ENCODE results near the gene CAMTA1.

Gene CAMTA1

GRCh38 chr1:7501723-7502603, 716.7 kb downstream of the CAMTA1 start:
- Histone ChIP-seq H3K9ac (ENCODE audit: low read length in 5 of 5) (no peak overlapping the region), H3K27ac (ENCODE audit: low read depth, low read length) (no peak overlapping the region), H3K9me3 (ENCODE audit: control insufficient read depth in 5 of 5, low read length in 5 of 5) (no peaks in the 10 kb centered on the region), H3K4me3 (ENCODE audit: low read depth in 1 of 5, low read length in 5 of 5) (no peak overlapping the region), H3K27me3 (ENCODE audit: control insufficient read depth in 5 of 5, insufficient read depth in 4 of 5, low read length in 5 of 5) (peaks cover 0 to 14% (median 5%) of the 10 kb centered on the region in 5 donors), H3K4me1 (ENCODE audit: control insufficient read depth in 5 of 5, insufficient read depth in 5 of 5, low read length in 5 of 5) (peaks cover 0 to 6% (median 4%) of the 10 kb centered on the region in 5 donors), H3K36me3 (ENCODE audit: control insufficient read depth in 5 of 5, insufficient read depth in 5 of 5, low read length in 5 of 5) (no peaks in the 10 kb centered on the region)

- Histone ChIP-seq H3K36me3 (ENCODE audit: control insufficient read depth in 5 of 5, insufficient read depth in 5 of 5, low read length in 5 of 5) (no peaks in the 10 kb centered on the region), H3K4me1 (ENCODE audit: control insufficient read depth in 5 of 5, insufficient read depth in 5 of 5, low read length in 5 of 5) (peaks cover 0 to 6% (median 4%) of the 10 kb centered on the region in 5 donors), H3K4me3 (ENCODE audit: low read depth in 1 of 5, low read length in 5 of 5) (no peak overlapping the region), H3K9me3 (ENCODE audit: control insufficient read depth in 5 of 5, low read length in 5 of 5) (no peaks in the 10 kb centered on the region), H3K27ac (ENCODE audit: low read depth, low read length) (no peak overlapping the region), H3K27me3 (ENCODE audit: control insufficient read depth in 5 of 5, insufficient read depth in 4 of 5, low read length in 5 of 5) (peaks cover 0 to 14% (median 5%) of the 10 kb centered on the region in 5 donors), H3K9ac (ENCODE audit: low read length in 5 of 5) (no peak overlapping the region)
Measured at GRCh38 chr1:7503691-7504437, 718.6 kb downstream of the CAMTA1 start.

GRCh38 chr1:7504438-7504720, 719.1 kb downstream of the CAMTA1 start:
- Histone ChIP-seq H3K4me3 (ENCODE audit: low read depth in 1 of 5, low read length in 5 of 5) (no peak overlapping the region), H3K36me3 (ENCODE audit: control insufficient read depth in 5 of 5, insufficient read depth in 5 of 5, low read length in 5 of 5) (no peaks in the 10 kb centered on the region), H3K27ac (ENCODE audit: low read depth, low read length) (no peak overlapping the region), H3K9ac (ENCODE audit: low read length in 5 of 5) (no peak overlapping the region), H3K9me3 (ENCODE audit: control insufficient read depth in 5 of 5, low read length in 5 of 5) (no peaks in the 10 kb centered on the region), H3K4me1 (ENCODE audit: control insufficient read depth in 5 of 5, insufficient read depth in 5 of 5, low read length in 5 of 5) (peaks cover 0 to 6% (median 4%) of the 10 kb centered on the region in 5 donors), H3K27me3 (ENCODE audit: control insufficient read depth in 5 of 5, insufficient read depth in 4 of 5, low read length in 5 of 5) (peaks cover 0 to 14% (median 5%) of the 10 kb centered on the region in 5 donors)

- Histone ChIP-seq H3K27ac (ENCODE audit: low read depth, low read length) (no peak overlapping the region), H3K27me3 (ENCODE audit: control insufficient read depth in 5 of 5, insufficient read depth in 4 of 5, low read length in 5 of 5) (peaks cover 0 to 14% (median 3%) of the 10 kb centered on the region in 5 donors), H3K9me3 (ENCODE audit: control insufficient read depth in 5 of 5, low read length in 5 of 5) (no peaks in the 10 kb centered on the region), H3K4me3 (ENCODE audit: low read depth in 1 of 5, low read length in 5 of 5) (no peak overlapping the region), H3K36me3 (ENCODE audit: control insufficient read depth in 5 of 5, insufficient read depth in 5 of 5, low read length in 5 of 5) (no peaks in the 10 kb centered on the region), H3K4me1 (ENCODE audit: control insufficient read depth in 5 of 5, insufficient read depth in 5 of 5, low read length in 5 of 5) (peaks cover 0 to 6% (median 4%) of the 10 kb centered on the region in 5 donors), H3K9ac (ENCODE audit: low read length in 5 of 5) (no peak overlapping the region)
Measured at GRCh38 chr1:7505094-7505770, 720.0 kb downstream of the CAMTA1 start.

GRCh38 chr1:7505771-7506453, 720.7 kb downstream of the CAMTA1 start:
- Histone ChIP-seq H3K36me3 (ENCODE audit: control insufficient read depth in 5 of 5, insufficient read depth in 5 of 5, low read length in 5 of 5) (no peaks in the 10 kb centered on the region), H3K27me3 (ENCODE audit: control insufficient read depth in 5 of 5, insufficient read depth in 4 of 5, low read length in 5 of 5) (peaks cover 0 to 14% (median 3%) of the 10 kb centered on the region in 5 donors), H3K9me3 (ENCODE audit: control insufficient read depth in 5 of 5, low read length in 5 of 5) (no peaks in the 10 kb centered on the region), H3K4me1 (ENCODE audit: control insufficient read depth in 5 of 5, insufficient read depth in 5 of 5, low read length in 5 of 5) (peaks cover 0 to 4% (median 2%) of the 10 kb centered on the region in 5 donors), H3K9ac (ENCODE audit: low read length in 5 of 5) (no peak overlapping the region), H3K4me3 (ENCODE audit: low read depth in 1 of 5, low read length in 5 of 5) (no peak overlapping the region), H3K27ac (ENCODE audit: low read depth, low read length) (no peak overlapping the region)

GRCh38 chr1:7506454-7507284, 721.4 kb downstream of the CAMTA1 start:
- Histone ChIP-seq H3K4me3 (ENCODE audit: low read depth in 1 of 5, low read length in 5 of 5) (no peak overlapping the region), H3K9ac (ENCODE audit: low read length in 5 of 5) (no peak overlapping the region), H3K36me3 (ENCODE audit: control insufficient read depth in 5 of 5, insufficient read depth in 5 of 5, low read length in 5 of 5) (no peaks in the 10 kb centered on the region), H3K9me3 (ENCODE audit: control insufficient read depth in 5 of 5, low read length in 5 of 5) (no peaks in the 10 kb centered on the region), H3K27me3 (ENCODE audit: control insufficient read depth in 5 of 5, insufficient read depth in 4 of 5, low read length in 5 of 5) (peaks cover 0 to 14% (median 3%) of the 10 kb centered on the region in 5 donors), H3K27ac (ENCODE audit: low read depth, low read length) (no peak overlapping the region), H3K4me1 (ENCODE audit: control insufficient read depth in 5 of 5, insufficient read depth in 5 of 5, low read length in 5 of 5) (no peaks in the 10 kb centered on the region)

GRCh38 chr1:7507285-7508019, 722.2 kb downstream of the CAMTA1 start:
- peaks cover 0 to 9% (median 3%) of the 10 kb centered on the region in 5 donors for H3K27me3 ChIP-seq (ENCODE audit: control insufficient read depth in 5 of 5, insufficient read depth in 4 of 5, low read length in 5 of 5)
- H3K9ac ChIP-seq (ENCODE audit: low read length in 5 of 5) = no peak overlapping the region
- no peaks in the 10 kb centered on the region for H3K9me3 ChIP-seq (ENCODE audit: control insufficient read depth in 5 of 5, low read length in 5 of 5)

GRCh38 chr1:7508052-7508933, 723.0 kb downstream of the CAMTA1 start:
- Histone ChIP-seq H3K9me3 (ENCODE audit: control insufficient read depth in 5 of 5, low read length in 5 of 5) (no peaks in the 10 kb centered on the region), H3K4me1 (ENCODE audit: control insufficient read depth in 5 of 5, insufficient read depth in 5 of 5, low read length in 5 of 5) (no peaks in the 10 kb centered on the region), H3K27me3 (ENCODE audit: control insufficient read depth in 5 of 5, insufficient read depth in 4 of 5, low read length in 5 of 5) (peaks cover 0 to 11% (median 6%) of the 10 kb centered on the region in 5 donors), H3K36me3 (ENCODE audit: control insufficient read depth in 5 of 5, insufficient read depth in 5 of 5, low read length in 5 of 5) (no peaks in the 10 kb centered on the region), H3K9ac (ENCODE audit: low read length in 5 of 5) (no peak overlapping the region), H3K4me3 (ENCODE audit: low read depth in 1 of 5, low read length in 5 of 5) (no peak overlapping the region), H3K27ac (ENCODE audit: low read depth, low read length) (no peak overlapping the region)

More at GRCh38 chr1:7507285-7508019, 722.2 kb downstream of the CAMTA1 start:
- Histone ChIP-seq H3K4me3 (ENCODE audit: low read depth in 1 of 5, low read length in 5 of 5) (no peak overlapping the region), H3K27ac (ENCODE audit: low read depth, low read length) (no peak overlapping the region), H3K36me3 (ENCODE audit: control insufficient read depth in 5 of 5, insufficient read depth in 5 of 5, low read length in 5 of 5) (no peaks in the 10 kb centered on the region), H3K4me1 (ENCODE audit: control insufficient read depth in 5 of 5, insufficient read depth in 5 of 5, low read length in 5 of 5) (no peaks in the 10 kb centered on the region)

All from subcutaneous abdominal adipose tissue (tissue), 5 donors.